Left hindlimb (tissue), 1 donor: Measurements from ENCODE around the gene SUPT3H.

Source experiments
- DNase-seq: peaks from one replicate; pipeline ENCODE4 v3.0.0-alpha.2; 2018

Gene SUPT3H

GRCh38 chr6:44820321-44820720, 557.4 kb downstream of the SUPT3H start:
- no peak for DNase-seq

GRCh38 chr6:44811456-44811855, 566.3 kb downstream of the SUPT3H start:
- DNase-seq, result no peak

GRCh38 chr6:44809258-44809657, 568.5 kb downstream of the SUPT3H start:
- no peak for DNase-seq

- no peak for DNase-seq
Observed at GRCh38 chr6:44808148-44808547, 569.6 kb downstream of the SUPT3H start.

GRCh38 chr6:44806656-44807055, 571.1 kb downstream of the SUPT3H start:
- no peak for DNase-seq

GRCh38 chr6:44805238-44805846, 572.4 kb downstream of the SUPT3H start:
- no peak for DNase-seq

GRCh38 chr6:44804546-44805159, 573.1 kb downstream of the SUPT3H start:
- DNase-seq, result no peak

- DNase-seq, result no peak
Observed at GRCh38 chr6:44804016-44804415, 573.7 kb downstream of the SUPT3H start.

- no peak for DNase-seq
Observed at GRCh38 chr6:44800784-44801592, 576.7 kb downstream of the SUPT3H start.

- peak; percentile 78 for DNase-seq
Observed at GRCh38 chr6:44800171-44800783, 577.5 kb downstream of the SUPT3H start.

GRCh38 chr6:44797746-44798145, 580.0 kb downstream of the SUPT3H start:
- DNase-seq, result no peak

- no peak for DNase-seq
Observed at GRCh38 chr6:44795326-44795725, 582.4 kb downstream of the SUPT3H start.

- peak; percentile 70 for DNase-seq
Observed at GRCh38 chr6:44789806-44790205, 587.9 kb downstream of the SUPT3H start.

GRCh38 chr6:44789061-44789460, 588.7 kb downstream of the SUPT3H start:
- no peak for DNase-seq

- DNase-seq, result no peak
Observed at GRCh38 chr6:44788387-44788981, 589.2 kb downstream of the SUPT3H start.

GRCh38 chr6:44787254-44787834, 590.4 kb downstream of the SUPT3H start:
- no peak for DNase-seq

GRCh38 chr6:44785130-44785529, 592.6 kb downstream of the SUPT3H start:
- no peak for DNase-seq

GRCh38 chr6:44784195-44784594, 593.5 kb downstream of the SUPT3H start:
- no peak for DNase-seq

GRCh38 chr6:44782892-44783291, 594.8 kb downstream of the SUPT3H start:
- no peak for DNase-seq

GRCh38 chr6:44781912-44782597, 595.7 kb downstream of the SUPT3H start:
- no peak for DNase-seq

- DNase-seq, result no peak
Observed at GRCh38 chr6:44780161-44780560, 597.6 kb downstream of the SUPT3H start.

GRCh38 chr6:44779130-44779826, 598.5 kb downstream of the SUPT3H start:
- no peak for DNase-seq
